ENCODE measurements around the gene ATE1. TPM values are rescaled to one million over a fixed set of nuclear protein-coding genes. Genes with fewer than 3 reads are reported as not detected.

Gene ATE1
- total and polyA plus RNA-seq, 10 of the 15 experiments (the other 5 are each of a cell fraction or from before 2014, with no cell fraction given): 4.3 to 22.7 (median 15.9) TPM

GRCh38 chr10:121899727-121900126, 28.1 kb downstream of the ATE1 start:
- peak; percentile 70 for FAIRE-seq
- Histone ChIP-seq H3K9ac (ENCODE audit: control insufficient read depth, insufficient read depth, low read length) (no peak overlapping the region), H3K27me3 (replicated peaks in 1 of 2; ENCODE audit: control insufficient read depth in 2 of 2, insufficient read depth in 2 of 2, low read length in 1 of 2) (no peaks in the 10 kb centered on the region), H3K79me2 (ENCODE audit: control insufficient read depth, insufficient read depth, low read length) (no peaks in the 10 kb centered on the region), H3K36me3 (ENCODE audit: control insufficient read depth in 2 of 2, insufficient read depth in 2 of 2, low read length in 1 of 2) (peaks cover 0 to 9% of the 10 kb centered on the region in 2 experiments; a peak in 2 of 4 replicates), H3K27ac (ENCODE audit: control insufficient read depth, insufficient read depth) (no peak overlapping the region), H2AFZ (ENCODE audit: control insufficient read depth, low read depth, low read length) (no peak overlapping the region), H4K20me1 (ENCODE audit: control insufficient read depth, insufficient read depth) (no peaks in the 10 kb centered on the region), H3K4me2 (ENCODE audit: control insufficient read depth, insufficient read depth) (no peak overlapping the region), H3K4me1 (ENCODE audit: control insufficient read depth, insufficient read depth, low read length) (no peaks in the 10 kb centered on the region), H3K9me3 (replicated peaks; ENCODE audit: control insufficient read depth, insufficient read depth, low read length) (no peaks in the 10 kb centered on the region), H3K4me3 (no peak overlapping the region)
- no peak for DNase-seq (ENCODE audit: low read depth, low spot score)
- intact Hi-C loops (cut with micrococcal nuclease; ENCODE audit: unreplicated experiment): loop anchor here (1.0 to 5.0 kb wide), 5 partner anchors 75 to 956 kb away; no protein-coding TSS in a partner anchor
- TF ChIP-seq IRF5 (IDR thresholded peaks at IDR 0.05; ENCODE audit: borderline replicate concordance) (no peak), NFIC (IDR thresholded peaks at IDR 0.05; ENCODE audit: low read depth, low read length) (no peak), ZNF592 (IDR thresholded peaks at IDR 0.05) (no peak), HDAC2 (IDR thresholded peaks at IDR 0.05) (no peak), TCF7 (IDR thresholded peaks at IDR 0.05; ENCODE audit: borderline replicate concordance) (no peak), PBX3 (IDR thresholded peaks at IDR 0.05; ENCODE audit: insufficient replicate concordance, low read depth, low read length) (no peak), NFYB (IDR thresholded peaks at IDR 0.05; ENCODE audit: insufficient read depth, low read depth, low read length) (no peak), JUNB (IDR thresholded peaks at IDR 0.05) (no peak), RELA (IDR thresholded peaks at IDR 0.05; ENCODE audit: borderline replicate concordance, partially characterized antibody) (no peak), PKNOX1 (IDR thresholded peaks at IDR 0.05) (no peak), IRF3 (IDR thresholded peaks at IDR 0.05) (no peak), SP1 (IDR thresholded peaks at IDR 0.05; ENCODE audit: low read depth, low read length) (no peak), RBBP5 (conservative IDR thresholded peaks at IDR 0.05) (no peak)
- ChIA-PET CTCF (interaction anchor here (1.0 to 5.9 kb wide), 8 partner anchors 12 to 163 kb away, joined by 3 to 81 read pairs (median 5); no protein-coding TSS in a partner anchor), SMC1A (ENCODE audit: uncharacterized antibody, unreplicated experiment) (interaction anchor here (1.0 to 3.6 kb wide), 3 partner anchors 11 to 76 kb away, joined by 3 to 35 read pairs (median 8); no protein-coding TSS in a partner anchor), RAD21 (ENCODE audit: unreplicated experiment) (interaction anchor here (2.3 kb wide), 1 partner anchor 75 kb away, joined by 21 read pairs; no protein-coding TSS in a partner anchor), POLR2A (no interaction called here)
- WGBS (ENCODE audit: insufficient coverage, insufficient replicate concordance, low lambda C conversion rate, missing lambda C conversion rate): 98% methylated on average over 4 of the region's 4 CpGs
- no peak for ATAC-seq
- in situ Hi-C loops (cut with MboI): loop anchor here (5.0 kb wide), 1 partner anchor 957 kb away; no protein-coding TSS in a partner anchor
- no TSS peak for BruUV-seq (replicated peaks)

Data from GM12878 (cell line).